AG20443 (cell line): ENCODE data around the gene CHRM1.
A peak's percentile ranks its signal among the peaks of the same experiment; 100 is the strongest.

ENCODE experiments used
- DNase-seq: peaks from one replicate; pipeline ENCODE4 v3.0.0; 2012; ENCODE audit warnings: low spot score, mixed read lengths

CHRM1 gene

DNA sequence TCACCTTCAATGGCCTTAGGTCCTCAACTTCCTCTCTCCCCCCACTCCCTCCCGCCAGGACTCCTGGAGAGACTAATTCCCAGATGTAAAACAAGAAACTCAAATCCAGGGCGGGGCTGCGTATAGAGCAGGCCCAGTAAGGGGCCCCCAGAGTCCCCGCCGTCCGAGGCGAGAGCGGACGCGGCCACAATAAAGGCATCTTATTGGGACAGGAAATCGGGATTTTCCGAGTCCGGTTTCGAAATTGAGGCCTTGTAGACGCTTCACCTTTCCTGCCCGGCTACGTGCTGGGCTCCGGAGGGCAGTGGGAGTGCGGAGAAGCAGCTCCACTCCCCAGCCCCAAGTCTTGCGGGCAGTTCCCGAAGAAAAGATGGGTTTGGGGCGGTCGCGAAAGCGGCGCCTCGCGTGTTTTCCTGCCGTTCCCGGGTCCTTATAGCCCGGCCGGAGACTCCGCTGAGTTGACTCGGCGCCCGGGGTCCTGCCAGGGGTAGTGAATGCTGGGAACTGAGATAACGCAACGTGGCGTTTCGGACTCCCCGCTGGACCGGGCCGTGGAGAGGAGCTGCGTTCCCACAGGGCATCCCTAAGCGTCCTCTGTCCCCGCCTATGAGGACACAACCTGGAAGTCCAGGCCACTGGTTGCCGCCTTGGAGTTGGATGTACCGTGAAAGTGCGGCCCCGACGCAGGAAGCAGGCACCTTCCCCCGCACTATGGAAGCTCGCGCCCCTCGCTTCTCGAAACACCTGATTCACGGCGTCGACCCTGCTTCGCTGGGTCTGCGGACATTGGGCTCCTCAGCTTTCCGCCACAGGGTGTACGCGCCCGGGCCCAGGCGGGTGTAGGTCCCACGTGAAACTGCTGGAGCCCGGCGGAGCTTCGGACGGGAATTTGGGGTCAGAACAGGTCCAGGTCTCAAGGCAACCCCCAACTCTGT is 4.8 kb upstream of the CHRM1 start:
- DNase-seq = no peak

DNA sequence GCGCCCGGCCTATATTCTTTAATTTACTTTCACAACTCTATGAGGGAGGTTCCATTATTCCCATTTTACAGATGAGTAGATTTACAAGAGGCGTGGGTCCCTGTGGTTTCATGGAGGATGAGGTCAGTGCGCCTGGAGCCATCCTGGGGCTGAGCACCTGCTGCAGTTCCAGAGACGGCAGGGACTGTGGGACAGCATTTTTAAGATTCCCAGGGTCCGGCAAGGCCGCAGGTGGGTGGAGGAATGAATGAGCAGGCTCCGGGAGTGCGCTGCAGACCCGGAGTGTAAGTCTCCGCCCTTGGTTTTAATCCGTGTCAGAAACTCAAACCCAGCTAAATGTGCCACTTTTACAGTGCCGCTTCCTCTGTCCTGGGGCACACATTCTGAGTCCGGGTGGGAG is 4.1 kb upstream of the CHRM1 start:
- no peak for DNase-seq

DNA sequence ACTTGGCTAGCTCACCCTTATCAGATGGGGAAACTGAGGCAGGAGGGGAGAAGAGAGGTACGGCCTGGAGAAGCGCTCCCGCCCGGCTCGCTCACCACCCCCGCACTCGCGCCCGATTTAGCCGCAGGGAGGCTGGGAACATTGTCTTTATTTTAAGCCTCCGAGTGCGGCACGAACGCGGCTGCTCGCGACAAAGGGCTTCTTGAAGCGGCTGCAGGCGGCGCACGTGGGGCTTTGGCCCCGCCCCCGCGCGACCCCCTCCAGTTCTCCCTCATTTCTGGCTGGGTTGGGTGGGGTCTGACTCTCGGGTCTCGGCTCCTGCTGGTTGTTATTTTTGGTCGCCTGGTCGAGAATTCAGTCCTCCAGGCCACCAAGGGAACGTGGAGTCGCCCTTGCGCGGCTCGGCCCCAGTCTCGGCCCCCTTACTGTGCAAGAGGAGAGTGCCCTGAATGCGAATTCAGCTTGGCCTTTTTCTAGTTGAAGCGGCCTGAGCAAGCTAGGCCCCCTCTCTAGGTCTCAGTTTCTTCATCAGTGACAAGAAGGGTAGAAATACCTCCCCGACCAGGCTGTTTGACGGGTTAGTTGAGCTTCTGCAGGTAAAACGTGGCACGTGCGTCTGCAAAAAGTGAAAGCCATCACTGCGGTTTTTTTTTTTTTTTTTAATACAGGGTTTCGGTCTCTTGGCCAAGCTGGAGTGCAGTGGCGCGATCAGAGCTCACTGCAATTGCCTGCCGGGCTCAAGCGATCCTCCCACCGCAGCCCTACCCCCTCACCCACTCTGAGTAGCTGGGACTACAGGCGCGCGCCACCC is 2.6 kb upstream of the CHRM1 start:
- peak; percentile 40 for DNase-seq

GRCh38 chr11:62922653-62923431 is 1.7 kb upstream of the CHRM1 start:
- DNase-seq = peak; percentile 54

DNA sequence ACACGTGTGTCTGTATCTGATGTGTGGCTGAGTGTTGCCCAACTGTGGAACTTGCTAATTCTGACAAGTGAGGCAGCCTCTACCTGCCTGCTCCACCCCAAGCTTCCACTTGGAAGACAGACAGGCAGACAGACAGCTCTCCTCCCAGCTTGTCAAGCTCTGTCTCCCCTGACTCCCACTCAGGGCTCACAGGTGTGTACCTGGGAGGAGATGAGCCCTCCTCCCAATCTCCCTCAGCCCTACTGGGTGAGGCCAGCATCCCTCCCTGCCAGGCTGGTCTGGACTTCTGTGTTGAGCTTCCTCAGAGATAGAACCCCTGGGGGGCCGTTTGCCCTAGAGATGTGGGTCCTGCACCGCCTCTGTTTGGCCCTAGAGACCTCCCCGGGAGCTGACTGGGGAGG is 1.0 kb upstream of the CHRM1 start:
- DNase-seq = no peak

GRCh38 chr11:62921573-62922188 is 518 bp upstream of the CHRM1 start:
- peak; percentile 68 for DNase-seq

- DNase-seq = no peak
Measured at GRCh38 chr11:62919898-62920640, 1.1 kb downstream of the CHRM1 start.

GRCh38 chr11:62919476-62919875 is 1.7 kb downstream of the CHRM1 start:
- DNase-seq = no peak

GRCh38 chr11:62918531-62918930 is 2.6 kb downstream of the CHRM1 start:
- no peak for DNase-seq

- no peak for DNase-seq
Measured at GRCh38 chr11:62917906-62918502, 3.2 kb downstream of the CHRM1 start.

GRCh38 chr11:62914416-62914815 is 6.7 kb downstream of the CHRM1 start:
- no peak for DNase-seq

GRCh38 chr11:62912268-62912667 is 8.9 kb downstream of the CHRM1 start:
- no peak for DNase-seq

GRCh38 chr11:62911137-62912130 is 9.7 kb downstream of the CHRM1 start:
- no peak for DNase-seq

- DNase-seq = no peak
Measured at GRCh38 chr11:62910141-62910882, 10.9 kb downstream of the CHRM1 start.

DNA sequence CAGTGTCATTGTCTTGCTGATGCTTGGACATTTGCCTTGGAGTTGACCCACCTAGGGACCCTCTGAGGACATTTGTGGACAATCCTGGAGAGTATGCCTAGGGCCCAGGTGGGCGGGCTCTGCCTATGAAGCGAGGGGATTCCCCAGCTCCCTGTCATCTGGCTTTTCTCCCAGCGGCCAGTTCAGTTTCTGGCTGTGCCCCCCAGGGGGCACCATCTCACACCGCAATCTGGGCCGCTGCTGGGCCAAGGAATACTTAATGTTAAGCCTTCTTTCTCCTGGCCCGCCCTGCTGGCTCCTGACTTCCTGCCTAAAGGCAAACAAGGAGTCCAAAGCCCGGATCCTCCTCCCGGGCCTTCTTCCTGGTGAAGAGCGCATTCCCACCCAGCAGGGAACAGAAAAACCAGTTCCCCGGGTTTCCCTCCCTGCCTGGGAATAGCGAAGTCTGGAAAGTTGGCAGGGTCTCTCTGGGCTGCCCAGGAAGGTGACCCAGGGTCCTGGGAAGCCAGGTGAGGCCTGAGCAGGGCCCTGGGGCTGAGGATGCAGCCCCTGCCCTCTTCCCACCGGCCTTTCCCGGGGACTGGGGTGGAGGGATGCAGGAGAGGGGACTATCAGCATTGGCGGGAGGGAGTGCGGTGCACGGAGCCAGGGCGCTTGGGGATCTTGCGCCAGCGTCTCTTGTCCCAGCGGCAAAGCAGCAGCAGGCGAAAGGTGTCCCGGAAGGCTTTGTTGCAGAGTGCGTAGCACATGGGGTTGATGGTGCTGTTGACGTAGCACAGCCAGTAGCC is 11.9 kb downstream of the CHRM1 start:
- peak; percentile 80 for DNase-seq

DNA sequence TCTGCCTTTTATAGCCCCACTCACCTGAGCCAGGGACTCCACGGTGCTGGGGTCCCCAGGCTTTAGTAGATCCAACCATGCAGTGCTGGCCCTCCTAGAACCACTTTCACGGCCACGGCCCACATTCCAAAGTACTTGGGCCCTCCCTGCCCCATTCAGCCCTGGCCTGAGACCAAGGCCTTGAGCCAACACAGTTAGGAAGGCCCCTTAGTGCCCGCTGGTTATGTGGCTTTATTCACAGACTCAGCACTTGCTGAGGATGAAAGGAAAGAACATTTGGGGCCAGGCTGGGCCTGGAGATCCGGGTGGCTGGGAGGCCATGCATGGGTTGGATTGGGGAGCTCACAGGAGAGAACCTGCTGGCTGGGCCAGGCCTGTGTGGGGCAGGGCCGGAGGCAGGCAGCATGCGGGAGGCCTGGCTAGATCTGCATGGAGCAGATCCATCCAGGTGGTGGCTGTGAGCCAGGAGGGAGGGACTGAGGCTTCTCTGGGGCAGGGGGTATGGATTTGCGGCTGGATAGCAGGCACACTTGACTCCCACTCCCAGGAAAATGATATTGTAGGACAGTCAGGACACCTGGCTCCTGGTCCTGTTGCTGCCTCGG is 12.6 kb downstream of the CHRM1 start:
- DNase-seq = no peak

- peak; percentile 90 for DNase-seq
Measured at GRCh38 chr11:62905927-62906531, 15.1 kb downstream of the CHRM1 start.
